Measurements from ENCODE around the gene DYNLL1.
"Not testable (repeated sequence)": the region's sequence is repeated elsewhere in the genome, so short reads cannot be mapped to it uniquely, and the experiment has no call there.

The DYNLL1 gene

DNA sequence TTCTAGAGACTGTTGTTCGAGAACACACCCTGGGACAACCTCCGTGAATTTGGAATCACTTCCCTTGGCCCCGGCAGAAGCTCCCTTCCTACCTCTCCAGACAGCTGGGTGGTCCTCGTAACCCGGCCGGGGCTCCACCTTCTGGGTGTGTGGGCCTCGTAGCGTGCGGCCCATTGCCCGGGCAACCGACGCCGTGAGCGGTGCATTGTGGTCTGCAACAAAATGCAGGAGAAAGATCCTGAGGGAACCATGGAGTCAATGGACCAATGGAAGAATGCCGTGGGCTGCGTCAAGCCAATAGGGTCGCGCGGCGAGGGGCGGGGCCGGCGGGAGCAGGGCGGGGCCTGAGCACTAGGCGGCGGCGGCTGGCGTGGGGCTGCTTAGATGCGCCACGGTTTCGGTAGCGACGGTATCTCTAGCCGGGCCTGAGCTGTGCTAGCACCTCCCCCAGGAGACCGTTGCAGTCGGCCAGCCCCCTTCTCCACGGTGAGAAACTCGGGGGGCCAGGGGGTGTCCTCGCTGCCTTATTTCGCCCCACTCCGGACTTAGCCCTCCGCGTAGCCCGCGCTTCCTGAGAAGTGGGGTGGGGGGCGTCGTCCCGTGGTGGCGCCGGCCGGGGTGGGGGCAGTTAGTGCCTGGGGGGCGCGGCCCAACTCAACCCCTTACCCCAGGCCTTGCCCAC is at the start of gene DYNLL1:
DYNLL1 (plus strand) TSS at position 383 of the 682 bp plus-strand sequence. CDS start 309 bp downstream, outside the sequence.
- peak; percentile 98 for ATAC-seq
- DNase-seq = peak; percentile 99

DNA sequence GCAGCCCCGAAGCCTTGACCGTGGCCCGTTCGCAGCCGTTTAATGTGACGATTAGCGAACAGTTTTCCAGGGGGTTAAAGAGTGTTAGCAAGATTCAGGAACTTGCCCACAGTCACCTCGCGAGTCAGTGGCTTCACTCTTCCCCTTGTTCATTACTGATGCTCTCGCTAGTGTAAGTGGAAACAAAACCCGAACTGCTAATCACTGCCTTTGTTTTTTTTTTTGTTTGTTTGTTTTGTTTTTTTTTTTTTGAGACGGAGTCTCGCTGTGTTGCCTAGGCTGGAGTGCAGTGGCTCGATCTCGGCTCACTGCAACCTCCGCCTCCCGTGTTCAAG is 49.1 kb upstream of the DYNLL1 start:
- not testable (repeated sequence) for DNase-seq, ATAC-seq

DNA sequence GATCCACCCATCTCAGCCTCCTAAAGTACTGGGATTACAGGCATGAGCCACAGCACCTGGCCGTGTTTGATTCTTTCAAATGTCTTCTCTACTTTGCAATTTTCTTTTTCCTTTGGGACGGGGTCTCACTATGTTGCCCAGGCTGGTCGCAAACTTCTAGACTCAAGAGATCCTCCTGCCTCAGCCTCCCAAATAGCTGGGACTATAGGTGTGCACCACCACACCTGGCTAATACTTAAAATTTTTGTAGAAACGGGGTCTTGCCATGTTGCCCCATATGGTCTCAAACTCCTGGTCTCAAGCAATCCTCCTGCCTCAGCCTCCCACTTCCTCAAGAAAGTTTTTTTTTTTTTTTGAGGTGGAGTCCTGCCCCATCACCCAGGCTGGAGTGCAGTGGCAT is 47.9 kb upstream of the DYNLL1 start:
- DNase-seq (no peak), ATAC-seq (no peak)

DNA sequence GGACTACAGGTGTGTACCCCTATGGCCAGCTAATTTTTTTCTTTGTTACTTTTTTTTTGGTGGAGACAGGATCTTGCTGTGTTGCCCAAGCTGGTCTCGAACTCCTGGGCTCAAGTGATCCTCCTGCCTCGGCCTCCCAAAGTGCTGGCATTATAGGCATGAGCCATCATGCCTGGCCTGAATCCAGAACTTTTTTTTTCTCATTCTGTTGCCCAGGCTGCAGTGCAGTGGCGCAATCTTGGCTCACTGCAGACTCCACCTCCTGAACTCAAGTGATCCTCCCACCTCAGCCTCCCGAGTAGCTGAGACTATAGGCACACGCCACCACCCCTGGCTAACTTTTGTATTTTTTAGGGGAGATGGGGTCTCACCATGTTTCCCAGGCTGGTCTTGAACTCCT is 43.4 kb upstream of the DYNLL1 start:
- not testable (repeated sequence) for ATAC-seq, DNase-seq

DNA sequence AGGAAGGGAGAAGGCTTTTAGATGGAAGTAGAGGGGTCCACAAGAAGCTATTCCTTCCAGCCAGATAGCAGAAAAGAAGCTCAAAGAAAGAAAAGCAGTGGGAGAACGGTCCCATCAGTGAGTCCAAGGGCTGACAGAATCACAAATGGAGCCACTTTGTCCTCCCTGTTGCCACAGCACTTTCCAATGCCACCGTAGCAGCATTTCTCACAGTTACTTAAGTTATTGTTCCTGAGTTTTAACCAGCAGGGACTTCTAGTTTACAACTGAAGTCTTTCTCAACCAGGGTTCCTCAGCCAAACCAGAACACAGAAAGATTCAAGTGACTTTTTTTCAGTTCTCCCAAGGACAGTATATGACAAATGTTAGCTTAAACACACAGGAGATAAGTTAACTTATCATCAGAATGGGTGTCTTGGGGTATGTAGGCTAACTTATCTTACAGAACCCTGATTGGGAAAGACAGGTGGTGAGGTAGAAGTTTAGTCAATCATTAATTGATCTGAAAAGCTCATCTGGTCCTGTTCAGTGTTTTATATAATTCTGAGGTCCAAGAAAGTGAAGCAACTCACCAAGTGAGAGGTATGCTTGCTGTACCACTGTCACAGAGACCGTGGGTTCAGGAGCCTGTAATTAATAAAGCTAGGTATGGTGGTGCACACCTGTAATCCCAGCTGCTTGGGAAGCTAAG is 42.7 kb upstream of the DYNLL1 start:
- no peak for DNase-seq
- ATAC-seq = no peak

DNA sequence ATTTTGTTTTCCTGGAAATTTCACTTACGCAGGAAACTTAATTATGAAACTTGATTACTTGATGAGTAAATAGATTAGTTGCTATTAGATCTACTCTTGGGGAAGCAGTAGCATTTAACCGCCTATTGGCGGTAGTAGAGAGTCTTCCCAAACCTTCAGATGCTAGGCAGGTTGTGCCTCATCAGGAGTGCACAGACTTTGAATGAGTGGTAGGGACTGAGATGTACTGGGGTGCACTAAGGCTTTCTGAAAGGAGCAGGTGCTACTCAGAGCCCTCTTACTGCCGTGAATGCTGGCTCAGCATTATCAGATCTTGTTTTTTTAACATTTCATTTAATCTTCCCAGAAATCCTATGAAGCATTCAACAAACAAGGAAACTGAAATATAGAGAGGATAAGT is 41.9 kb upstream of the DYNLL1 start:
- ATAC-seq = peak; percentile 75
- DNase-seq = no peak

DNA sequence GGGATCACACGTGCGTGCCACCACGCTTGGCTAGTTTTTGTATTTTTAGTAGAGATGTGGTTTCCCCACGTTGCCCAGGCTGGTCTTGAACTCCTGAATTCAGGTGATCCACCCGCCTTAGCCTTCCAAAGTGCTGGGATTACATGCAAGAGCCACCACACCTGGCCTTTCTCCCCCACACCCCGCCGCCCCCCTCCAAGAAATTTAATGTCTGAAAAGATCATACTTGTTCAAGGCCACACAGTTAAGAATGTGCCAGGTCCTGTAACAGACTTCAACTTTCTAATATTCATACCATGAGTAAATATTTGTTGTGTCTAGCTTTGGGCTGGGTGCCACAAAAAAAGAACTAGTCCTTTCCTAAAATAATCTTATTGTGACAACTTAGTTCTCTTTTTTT is 40.6 kb upstream of the DYNLL1 start:
- DNase-seq (no peak), ATAC-seq (no peak)

DNA sequence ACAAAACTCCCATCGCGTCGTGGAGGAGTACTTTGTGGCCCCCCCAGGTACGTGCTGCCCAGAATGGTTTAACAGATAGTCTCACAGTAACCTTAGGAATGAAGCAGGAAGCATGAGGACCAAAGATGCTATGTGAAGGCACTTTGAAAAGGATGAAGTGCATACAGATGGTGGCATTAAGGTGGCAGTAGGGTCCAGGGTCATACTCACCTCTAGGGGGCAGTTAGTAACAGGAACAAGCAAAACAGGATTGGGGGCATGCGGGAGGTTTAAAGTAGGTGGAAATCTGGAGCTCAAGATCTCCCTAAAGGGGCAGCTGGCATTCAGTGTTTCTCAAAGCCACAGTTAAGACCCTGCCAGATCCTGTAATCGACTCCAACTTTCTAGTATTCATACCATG is 38.8 kb upstream of the DYNLL1 start:
- DNase-seq = no peak
- peak; percentile 45 for ATAC-seq

DNA sequence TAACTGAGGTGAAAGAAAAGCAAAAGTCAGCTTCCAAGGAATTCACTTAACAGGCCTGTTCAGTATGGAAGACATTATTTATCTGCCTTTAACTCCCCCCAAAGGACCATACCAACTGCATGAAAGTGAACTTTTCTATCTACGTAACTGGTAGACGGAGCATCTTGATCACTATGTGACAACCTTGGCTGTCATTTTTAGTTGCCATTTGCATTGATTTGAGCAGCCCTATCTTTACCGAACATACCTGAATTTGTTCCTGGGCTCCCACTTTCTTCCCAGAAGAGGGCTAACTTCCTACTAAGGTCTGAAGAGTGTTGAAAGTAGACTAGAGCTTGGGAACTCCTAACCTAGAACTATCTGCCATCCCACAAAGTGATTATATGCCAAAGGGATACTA is 35.8 kb upstream of the DYNLL1 start:
- no peak for ATAC-seq
- DNase-seq = no peak

DNA sequence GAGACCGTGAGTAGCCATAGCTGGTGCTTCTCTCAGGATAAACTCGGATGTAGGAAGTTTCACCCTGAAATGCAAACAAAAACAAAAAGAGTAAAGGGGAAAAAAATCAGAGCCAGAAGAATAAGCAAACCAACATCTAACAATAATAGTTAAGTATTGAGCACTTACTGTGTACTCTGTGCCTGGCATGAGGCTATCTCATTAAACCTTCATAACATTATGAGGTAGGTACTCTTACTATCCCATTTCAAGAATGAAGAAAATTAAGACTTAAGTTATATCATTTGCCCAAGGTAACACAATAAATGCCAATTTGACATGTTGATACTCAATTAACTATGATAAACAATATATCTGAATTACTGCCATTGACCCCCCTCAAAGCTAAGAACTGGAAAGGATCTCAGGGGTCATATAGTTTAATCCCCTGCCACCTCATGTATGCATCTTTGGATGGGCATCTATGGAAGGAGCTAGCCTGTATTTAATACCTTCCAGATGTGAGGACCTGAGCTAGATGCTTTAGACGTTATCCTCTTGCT is 33.7 kb upstream of the DYNLL1 start:
- no peak for ATAC-seq
- no peak for DNase-seq

DNA sequence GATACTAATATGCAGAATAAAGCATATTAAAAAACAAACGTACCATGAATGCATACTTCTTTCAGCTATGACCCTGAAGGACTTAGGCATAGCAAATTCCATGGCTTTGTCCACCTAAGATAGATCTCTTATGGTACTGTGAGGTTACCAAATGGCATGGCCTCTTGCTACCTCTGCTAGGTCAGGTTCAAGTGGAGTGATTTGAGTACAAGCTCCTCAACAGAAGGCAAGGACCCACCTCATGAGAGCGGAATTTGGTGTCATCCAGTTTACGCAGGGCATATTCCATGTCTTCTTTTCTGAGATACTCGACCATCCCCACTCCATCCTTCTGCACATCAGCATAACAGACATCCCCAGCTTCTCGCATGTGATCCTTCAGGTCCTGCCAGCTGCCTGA is 32.2 kb upstream of the DYNLL1 start:
- ATAC-seq (no peak), DNase-seq (no peak)

DNA sequence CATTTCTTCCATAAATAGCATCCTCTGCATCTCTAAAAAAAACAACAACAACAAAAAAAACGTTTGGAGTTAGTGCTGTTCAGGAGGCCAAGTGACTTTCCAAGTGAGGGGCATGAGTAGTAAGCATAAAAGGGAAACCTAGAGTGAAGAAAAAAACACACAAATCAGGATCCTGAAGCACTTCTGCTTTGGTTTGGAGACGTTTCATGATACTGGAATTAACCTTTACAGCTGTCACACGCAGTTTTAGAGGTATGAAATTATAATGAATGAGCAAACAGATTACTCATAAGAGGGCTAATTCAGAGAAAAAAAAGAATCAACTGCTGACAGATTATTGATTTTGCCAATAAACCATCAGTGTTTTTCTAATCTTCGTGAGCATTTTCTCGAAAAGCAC is 30.2 kb upstream of the DYNLL1 start:
- ATAC-seq (no peak), DNase-seq (no peak)

DNA sequence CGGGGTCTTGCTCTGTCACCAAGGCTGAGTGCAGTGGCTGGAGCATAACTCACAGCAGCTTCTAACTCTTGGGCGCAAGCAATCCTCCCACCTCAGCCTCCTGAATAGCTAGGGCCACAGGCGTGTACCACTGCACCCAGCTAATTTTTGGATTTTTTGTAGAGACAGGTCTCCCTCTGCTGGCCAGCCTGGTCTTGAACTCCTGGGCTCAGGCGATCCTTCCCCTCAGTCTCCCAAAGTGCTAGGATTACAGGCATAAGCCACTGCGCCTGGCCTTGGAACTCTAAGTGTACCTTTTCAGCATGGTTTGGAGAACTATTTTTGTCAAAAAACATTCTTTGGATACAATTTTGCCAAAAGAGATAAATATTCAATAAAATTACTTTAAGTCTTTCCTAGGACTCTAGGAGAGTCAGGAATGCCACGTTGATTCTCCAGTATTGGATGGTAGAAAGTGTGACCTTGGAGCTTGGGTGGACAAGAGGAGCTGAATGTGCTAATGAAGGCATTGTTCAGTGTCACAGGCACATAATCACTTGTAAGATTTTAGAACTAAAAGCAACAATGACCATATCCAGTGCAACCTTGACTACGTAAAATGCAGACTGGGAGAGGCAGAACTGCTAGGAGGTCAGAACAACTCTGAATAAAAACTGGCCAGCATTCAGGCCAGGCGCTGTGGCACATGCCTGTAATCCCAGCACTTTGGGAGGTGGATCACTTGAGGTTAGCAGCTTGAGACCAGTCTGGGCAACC is 29.2 kb upstream of the DYNLL1 start:
- DNase-seq = peak; percentile 38

DNA sequence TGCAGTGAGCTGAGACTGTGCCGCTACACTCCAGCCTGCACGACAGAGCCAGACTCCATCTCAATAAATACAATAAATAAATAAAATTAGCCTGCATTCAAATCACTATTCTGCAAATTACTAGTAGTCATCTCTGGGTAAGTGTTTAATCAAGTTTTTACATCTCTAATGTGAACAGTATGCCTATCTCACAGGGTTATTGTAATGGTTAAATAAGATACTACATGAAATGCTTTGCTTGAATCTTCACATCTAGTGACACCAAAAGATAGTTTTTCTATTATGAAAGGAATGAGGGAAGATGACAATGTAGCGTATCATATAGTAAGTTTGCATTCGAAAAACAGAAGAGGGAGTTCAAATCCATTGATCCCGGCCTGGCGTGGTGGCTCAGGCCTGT is 28.5 kb upstream of the DYNLL1 start:
- ATAC-seq (no peak), DNase-seq (no peak)

More for the DNA sequence above, 29.2 kb upstream of the DYNLL1 start:
- no peak for ATAC-seq

DNA sequence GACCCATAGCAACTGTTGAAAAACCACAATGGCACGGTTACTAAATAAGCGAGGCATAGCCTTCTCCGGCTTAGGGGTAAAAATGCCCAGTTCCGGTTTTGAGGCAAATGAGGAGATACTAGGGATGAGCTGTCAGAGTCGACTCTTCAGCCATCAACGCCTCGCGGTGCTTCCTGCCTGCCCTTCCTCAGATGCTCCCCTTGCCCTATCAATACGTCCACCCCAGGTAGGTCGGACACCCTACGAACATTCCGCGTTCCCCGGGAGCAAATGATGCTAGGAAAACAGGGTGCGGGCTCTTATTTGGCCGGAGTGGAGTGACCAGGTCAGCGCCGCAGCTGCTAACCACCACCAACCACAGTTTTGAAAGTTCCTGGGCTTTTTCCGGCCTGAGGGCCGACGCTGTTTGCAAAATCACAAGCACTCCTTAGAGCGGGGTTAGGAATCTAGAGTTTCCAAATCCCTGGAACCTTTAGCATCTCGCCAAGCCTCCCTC is 27.5 kb upstream of the DYNLL1 start:
- DNase-seq (peak; percentile 48), ATAC-seq (no peak)

DNA sequence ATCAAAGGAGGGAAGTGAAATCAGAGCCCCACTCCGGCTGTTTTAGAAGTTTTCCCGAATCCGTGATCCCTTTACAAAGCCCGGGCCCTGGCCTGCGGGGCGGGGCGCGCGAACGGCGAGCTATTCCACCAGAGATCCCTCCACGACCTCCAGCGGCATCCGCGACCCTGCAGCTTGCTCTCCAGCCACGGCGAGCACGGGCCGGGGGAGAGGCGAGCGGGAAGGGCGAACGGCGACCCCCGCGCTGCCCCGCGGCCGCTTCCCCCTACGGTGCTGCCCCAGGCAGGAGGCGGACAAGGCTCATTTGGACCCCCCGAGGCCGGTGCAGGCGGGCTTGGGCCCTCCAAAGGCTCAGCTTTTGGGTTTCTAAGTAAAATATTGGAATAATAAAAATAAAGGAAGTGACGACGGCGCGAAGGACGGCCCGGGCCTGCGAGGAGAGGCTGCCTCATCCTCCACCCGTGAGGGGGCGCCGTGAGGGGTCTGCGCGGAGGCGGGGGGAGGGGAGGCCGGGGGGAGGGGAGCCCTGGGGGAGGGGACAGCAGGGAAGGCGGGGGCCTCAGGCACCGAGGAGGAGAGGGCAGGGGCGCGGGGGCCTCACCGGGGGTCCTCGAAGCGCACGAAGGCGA is 27.0 kb upstream of the DYNLL1 start:
- DNase-seq = peak; percentile 68

DNA sequence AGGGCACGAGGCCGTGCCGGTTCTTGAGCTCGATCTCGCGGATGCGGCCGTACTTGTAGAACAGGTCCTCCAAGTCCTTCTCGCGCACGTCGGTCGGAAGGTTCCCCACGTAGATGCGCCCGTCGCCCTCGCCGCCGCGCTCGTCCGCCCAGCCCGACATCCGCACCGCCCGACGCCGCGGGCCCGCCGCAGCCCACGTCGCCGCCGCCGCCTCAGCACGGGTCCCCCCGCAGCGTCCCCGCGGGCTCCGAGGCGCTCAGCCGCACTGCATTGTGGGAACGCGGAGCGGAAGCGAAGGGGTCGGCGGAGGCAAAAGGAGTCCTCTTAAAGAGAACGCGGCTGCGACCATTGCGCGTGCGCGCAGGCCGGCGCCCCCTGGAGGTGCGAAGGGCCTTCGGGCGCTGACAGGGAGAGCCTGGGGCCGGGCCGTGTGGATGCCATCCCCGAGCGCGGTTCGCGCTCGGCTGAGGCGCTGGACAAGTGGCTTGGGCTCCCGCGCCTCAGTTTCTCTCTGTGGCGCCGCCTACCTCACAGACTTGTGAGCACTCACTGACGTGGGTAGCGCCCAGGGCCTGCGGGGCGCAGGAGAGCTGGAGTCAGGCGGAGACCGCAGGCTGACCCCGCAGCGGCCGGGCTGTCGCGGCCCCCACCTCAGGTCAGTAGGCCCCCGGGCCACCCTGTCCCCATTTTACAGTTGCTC is 26.3 kb upstream of the DYNLL1 start, which contains the start of gene SRSF9:
SRSF9 (minus strand) TSS at position 299 of the 700 bp plus-strand sequence; CDS start at position 160, 139 bp downstream.
- ATAC-seq = peak; percentile 97
- peak; percentile 99 for DNase-seq

More for the DNA sequence above, 27.0 kb upstream of the DYNLL1 start:
- peak; percentile 33 for ATAC-seq

DNA sequence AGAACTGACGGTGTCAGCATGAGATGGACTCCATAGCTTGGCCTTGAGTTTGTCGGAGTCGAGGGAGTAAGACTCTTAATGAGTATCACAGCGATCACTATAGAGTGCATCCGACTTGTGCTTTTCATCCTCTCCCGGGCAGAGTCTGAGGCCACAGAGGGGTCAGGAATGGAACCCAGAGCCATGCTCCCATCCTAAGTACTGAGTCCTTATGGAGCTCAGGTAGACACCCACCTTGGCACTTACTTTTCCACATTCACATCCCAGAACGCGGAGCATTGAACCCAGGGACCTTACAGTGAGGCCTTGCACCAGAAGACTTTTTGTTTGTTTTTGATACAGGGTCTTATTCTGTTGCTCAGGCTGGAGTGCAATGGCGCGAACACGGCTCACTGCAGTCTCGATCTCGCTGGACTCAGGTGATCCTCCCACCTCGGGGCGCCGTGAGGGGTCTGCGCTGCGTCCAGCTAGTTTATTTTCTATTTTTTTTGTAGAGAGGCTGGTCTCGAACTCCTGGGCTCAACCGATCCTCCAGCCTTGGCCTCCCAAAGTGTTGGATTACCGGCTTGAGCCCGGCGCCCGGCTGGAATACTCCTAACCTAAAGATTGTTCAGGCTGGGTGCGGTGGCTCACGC is 25.6 kb upstream of the DYNLL1 start:
- peak; percentile 16 for ATAC-seq

DNA sequence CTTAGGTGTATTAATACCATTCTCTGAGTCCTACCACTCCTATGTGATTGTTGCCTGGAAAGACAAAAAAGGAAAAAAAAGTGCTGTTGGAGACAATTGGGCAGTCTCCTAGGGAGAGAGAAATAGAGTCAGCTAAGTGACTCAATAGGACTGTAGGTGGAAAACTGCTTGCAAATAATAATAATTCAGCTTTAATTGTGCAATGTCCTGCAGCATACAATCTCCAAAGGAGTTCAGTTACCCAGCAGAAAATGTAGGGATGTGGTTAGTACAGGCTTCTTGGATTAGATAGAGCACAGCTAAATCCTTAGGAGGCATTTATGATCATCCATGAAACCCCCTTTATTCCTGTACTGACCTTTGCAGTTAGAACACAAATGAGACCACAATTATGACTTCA is 23.4 kb upstream of the DYNLL1 start:
- DNase-seq (no peak), ATAC-seq (no peak)

More for the DNA sequence above, 25.6 kb upstream of the DYNLL1 start:
- DNase-seq = no peak

DNA sequence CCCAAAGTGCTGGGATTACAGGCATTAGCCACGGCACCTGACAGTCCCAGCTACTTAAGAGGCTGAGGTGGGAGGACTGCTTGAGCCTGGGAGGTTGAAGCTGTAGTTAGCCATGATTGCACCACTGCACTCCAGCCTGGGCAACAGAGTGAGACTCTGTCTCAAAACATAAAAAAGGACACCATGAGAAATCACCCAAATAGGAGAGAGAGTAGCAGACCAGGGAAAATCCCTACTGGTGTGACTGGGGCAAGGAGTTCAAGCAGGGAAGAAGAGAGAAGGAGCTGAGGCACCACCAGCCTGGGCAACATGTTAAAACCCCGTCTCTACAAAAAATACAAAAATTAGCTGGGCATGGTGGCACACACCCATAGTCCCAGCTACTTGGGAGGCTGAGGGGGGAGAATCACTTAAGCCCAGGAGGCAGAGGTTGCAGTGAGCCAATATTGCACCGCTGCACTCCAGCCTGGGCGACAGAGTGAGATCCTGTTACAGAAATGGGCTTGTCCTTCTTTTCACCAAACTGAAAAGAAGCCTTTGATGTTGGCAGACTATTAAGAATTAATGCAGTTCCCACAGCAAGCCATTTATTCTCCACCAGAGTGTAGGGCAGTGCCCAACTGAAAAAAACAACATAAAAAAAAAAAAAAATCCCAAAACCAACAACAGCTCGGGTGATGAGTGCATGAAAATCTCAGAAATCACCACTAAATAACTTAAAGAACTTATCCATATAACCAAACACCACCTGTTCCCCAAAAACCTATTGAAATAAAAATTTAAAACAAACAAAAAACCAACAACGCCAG is 21.9 kb upstream of the DYNLL1 start:
- ATAC-seq (no peak), DNase-seq (no peak)

Measured in stimulated activated naive CD8-positive, alpha-beta T cell treated with anti-CD3 and anti-CD28 coated beads, Interleukin-15, Interleukin-2, amounts not matched to agents 100 U/mL and 50 U/mL, for 24 hours (primary cell).